Hematopoietic multipotent progenitor cell treated with erythropoietin and hydrocortisone succinate and interleukin-3 and kit ligand, for 17 days (in vitro differentiated cells): Measurements from ENCODE around the gene KRT80.
A peak's percentile ranks its signal among the peaks of the same experiment; 100 is the strongest.

Experiments
- DNase-seq: peaks from one replicate; pipeline ENCODE4 v3.0.0-alpha.2; 2015; ENCODE audit warnings: low spot score

The KRT80 gene

GRCh38 chr12:52137746-52138145, 54.1 kb downstream of the KRT80 start:
- DNase-seq, result no peak

DNA sequence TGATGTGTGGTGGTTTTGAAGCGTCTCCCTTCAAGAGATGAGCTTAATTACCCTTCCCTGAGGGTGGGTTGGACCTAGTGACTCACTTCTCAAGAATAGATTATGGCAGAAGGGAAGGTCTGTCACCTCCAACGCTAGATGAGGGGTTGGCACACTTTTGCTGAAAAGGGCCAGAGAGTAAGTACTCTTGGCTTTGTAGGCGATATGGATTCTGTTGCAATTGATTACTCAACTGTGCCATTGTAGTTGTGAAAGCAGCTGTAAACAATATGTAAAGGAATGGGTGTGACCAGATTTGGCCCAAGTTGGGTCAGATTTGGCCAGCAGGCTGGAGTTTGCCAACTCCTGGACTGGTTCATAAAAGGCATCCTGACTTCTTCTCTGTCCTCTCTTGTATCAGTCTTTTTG, 59.1 kb downstream of the KRT80 start:
- DNase-seq, result no peak

GRCh38 chr12:52130711-52131110, 61.1 kb downstream of the KRT80 start:
- no peak for DNase-seq

DNA sequence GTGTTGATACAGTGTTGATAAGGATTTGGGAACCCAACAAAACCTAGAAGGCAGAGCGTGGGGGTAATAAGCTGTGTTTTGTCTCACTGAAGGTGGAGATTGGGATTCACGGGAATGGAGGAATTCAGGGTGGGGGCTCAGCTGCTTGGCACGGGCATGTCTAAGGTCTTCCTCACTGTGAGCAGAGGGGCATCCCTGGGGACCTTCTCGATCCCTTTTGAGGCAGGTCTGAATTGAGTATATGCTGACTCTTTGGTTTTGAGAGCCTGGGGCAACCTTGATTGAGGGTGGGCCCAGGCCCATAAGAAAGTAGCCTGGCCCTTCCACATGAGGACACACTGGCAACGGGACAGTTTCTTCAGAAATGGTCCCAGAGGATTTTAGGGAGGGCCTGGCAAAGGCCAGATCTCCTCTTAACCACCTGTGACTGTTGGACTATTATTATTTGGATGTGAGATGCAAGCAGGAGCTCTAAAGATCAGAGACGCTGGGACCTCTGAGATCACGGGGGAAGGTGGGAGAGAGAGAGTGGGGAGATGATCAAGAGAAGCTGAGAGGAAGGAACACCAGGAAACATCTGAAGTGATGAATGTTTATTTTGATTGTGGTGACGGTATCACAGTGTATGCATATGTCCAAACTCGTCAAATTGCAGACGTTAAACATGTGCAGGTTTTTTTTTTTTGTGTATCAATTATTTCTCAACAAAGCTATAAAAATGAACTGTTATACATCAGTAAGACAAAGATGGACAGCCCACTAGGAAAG, 63.9 kb downstream of the KRT80 start:
- DNase-seq, result no peak

GRCh38 chr12:52126605-52127578, 64.9 kb downstream of the KRT80 start:
- DNase-seq, result no peak

GRCh38 chr12:52126050-52126604, 65.7 kb downstream of the KRT80 start:
- no peak for DNase-seq

GRCh38 chr12:52125476-52125900, 66.3 kb downstream of the KRT80 start:
- DNase-seq, result no peak

GRCh38 chr12:52123487-52124186, 68.2 kb downstream of the KRT80 start:
- DNase-seq, result no peak

DNA sequence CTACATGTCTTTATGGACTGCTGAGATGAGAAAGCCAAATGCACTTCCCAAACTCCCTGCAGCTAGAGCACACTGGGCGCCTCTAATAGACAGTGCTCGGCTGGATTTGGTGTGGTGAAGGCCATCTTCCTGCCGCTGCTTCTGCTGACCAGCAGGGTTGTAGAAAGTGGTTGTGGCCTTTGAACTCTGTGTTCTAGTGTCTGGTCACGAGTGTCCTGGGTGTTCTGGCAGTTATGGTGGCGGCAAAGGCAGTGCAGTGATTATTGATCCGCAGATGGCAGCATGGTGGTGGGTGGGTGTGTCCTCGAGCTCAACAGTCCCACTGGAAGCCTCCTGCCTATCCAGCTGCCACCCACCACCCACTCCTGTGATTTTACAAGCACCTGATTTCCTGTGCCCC, 68.9 kb downstream of the KRT80 start:
- DNase-seq, result no peak

GRCh38 chr12:52122540-52122871, 69.3 kb downstream of the KRT80 start:
- DNase-seq, result no peak

GRCh38 chr12:52121824-52122539, 69.8 kb downstream of the KRT80 start:
- DNase-seq, result peak; percentile 33

DNA sequence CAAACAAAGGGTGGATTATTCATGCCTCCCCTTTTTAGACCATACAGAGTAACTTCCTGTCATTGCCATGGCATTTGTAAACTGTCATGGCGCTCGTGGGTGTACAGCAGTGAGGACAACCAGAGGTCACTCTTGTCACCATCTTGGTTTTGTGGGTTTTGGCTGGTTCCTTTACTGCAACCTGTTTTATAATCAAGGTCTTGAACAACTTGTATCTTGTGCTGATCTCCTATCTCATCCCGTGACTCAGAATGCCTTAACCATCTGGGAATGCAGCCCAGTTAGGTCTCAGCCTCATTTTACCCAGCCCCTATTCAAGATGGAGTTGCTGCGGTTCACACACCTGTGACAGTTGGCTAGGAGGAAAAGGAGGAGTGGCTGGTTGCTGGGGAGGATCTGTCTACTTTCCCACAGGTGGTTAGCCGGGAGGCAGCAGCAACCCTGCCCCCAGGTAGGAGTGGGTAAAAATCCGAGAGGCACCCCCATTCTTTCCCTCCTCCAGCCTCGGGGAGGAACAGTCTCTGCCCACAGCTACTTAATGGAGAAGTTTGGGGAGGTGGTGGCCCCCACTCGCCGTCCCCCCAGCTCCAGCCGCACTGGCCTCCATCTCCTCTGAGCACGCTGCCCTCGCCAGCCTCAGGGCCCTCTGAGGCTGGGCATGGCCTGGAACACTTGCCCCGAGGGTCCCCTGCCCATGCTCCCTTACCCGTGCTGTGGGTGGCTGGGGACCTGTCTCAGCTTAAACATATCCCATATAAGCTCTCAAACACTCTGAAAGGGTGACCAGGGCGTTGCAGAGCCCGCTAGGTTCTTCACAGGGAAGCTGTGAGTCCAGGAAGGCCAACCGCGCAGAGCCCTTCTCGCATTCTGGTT, 70.6 kb downstream of the KRT80 start:
- no peak for DNase-seq

DNA sequence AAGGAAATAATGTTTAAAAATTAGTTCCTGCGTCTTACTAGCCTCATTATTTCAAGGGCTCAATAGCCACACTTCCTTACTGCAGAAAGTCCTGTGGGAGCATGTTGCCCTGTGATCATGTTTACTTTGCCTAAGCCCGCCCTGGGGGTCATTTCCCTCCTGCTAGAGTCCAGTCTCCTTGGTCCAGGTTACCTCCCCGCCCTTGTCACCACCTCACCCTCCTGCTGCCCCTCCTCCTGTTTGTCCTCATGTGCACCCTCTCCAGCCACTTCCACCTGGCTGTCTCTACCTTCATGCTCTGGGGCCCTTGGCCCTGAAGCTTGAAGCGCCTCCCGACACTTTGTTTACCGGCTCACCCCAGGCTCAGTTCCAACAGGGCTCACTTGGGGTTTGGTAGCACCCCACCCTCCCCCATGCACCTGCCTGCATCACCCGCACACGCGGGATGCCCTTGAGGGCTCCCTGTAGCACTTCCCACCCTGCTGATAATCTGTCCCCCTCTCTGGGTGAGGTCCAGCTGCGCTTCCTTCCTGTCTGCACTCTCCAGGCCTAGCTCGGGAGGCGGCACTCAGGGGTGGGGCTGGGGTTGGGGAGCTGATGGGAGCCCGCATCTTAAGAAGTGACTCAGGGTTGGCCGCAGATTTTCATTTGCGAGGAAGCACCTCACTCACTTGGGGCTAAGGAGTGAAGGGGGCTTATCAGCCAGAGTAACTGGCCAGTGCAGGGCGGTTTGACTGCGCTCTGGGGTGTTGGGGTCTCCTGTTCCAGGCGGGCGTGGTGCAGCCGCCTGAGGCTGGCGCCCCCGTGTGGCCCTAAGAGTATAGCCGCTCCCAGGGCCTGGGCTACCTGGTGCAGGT, 72.2 kb downstream of the KRT80 start:
- no peak for DNase-seq
